ENCODE data around the gene FBF1. TPM values are rescaled to one million over a fixed set of nuclear protein-coding genes. Genes with fewer than 3 reads are reported as not detected.
"Not testable (repeated sequence)": the region's sequence is repeated elsewhere in the genome, so short reads cannot be mapped to it uniquely, and the experiment has no call there.

Gene FBF1
- total and polyA plus RNA-seq, 10 donors = 5.2 to 16.0 (median 10.0) TPM

GRCh38 chr17:75872434-75873351, 68.1 kb downstream of the FBF1 start:
- 46 to 60% (median 52%) methylated on average over 12 to 13 of the region's 13 CpGs for WGBS, 5 donors
- Histone ChIP-seq H3K9me3 (no peaks in the 10 kb centered on the region), H3K27ac (peak overlapping the region; percentile 33 to 92 (median 73)), H3K4me3 (no peak overlapping the region), H3K4me1 (peaks cover 32 to 56% (median 54%) of the 10 kb centered on the region in 6 donors), H3K36me3 (peaks cover 0 to 36% (median 11%) of the 10 kb centered on the region in 6 donors), H3K27me3 (replicated peaks in 1 of 7) (peaks cover 0 to 17% (median 0%) of the 10 kb centered on the region in 7 donors)
- DNase-seq = peak; percentile 86
- peak; percentile 58 to 79 (median 71) for TF ChIP-seq POLR2AphosphoS5 (IDR thresholded peaks at IDR 0.05)
- no peak for TF ChIP-seq CTCF (IDR thresholded peaks at IDR 0.05 in 8 of 11, conservative IDR thresholded peaks at IDR 0.05 in 3 of 11)
- intact Hi-C loops (cut with DNase I; ENCODE audit: low total_unique reads) = no loop called here

- WGBS, 5 donors = 84 to 93% (median 90%) methylated on average over 10 of the region's 10 CpGs
- intact Hi-C loops (cut with DNase I; ENCODE audit: low total_unique reads); H3K9me3 ChIP-seq; H3K27me3 ChIP-seq (replicated peaks in 1 of 7); DNase-seq; H3K4me3 ChIP-seq: not testable (repeated sequence)
- H3K36me3 ChIP-seq = peaks cover 0 to 22% (median 11%) of the 10 kb centered on the region in 6 donors
- peak overlapping the region in 2 of 8 donors; percentile 57 to 62 for H3K27ac ChIP-seq
- H3K4me1 ChIP-seq = peaks cover 13 to 33% (median 31%) of the 10 kb centered on the region in 6 donors
Observed at GRCh38 chr17:75870228-75870627, 70.6 kb downstream of the FBF1 start.

GRCh38 chr17:75869282-75870141, 71.3 kb downstream of the FBF1 start:
- H3K4me1 ChIP-seq = peaks cover 13 to 33% (median 31%) of the 10 kb centered on the region in 6 donors
- peaks cover 0 to 15% (median 8%) of the 10 kb centered on the region in 6 donors for H3K36me3 ChIP-seq
- 66 to 88% (median 74%) methylated on average over 22 to 23 of the region's 23 CpGs for WGBS, 5 donors
- DNase-seq = no peak
- H3K27me3 ChIP-seq (replicated peaks in 1 of 7) = no peaks in the 10 kb centered on the region
- intact Hi-C loops (cut with DNase I; ENCODE audit: low total_unique reads) = no loop called here
- TF ChIP-seq CTCF (IDR thresholded peaks at IDR 0.05 in 8 of 11, conservative IDR thresholded peaks at IDR 0.05 in 3 of 11) = no peak
- no peak for TF ChIP-seq POLR2AphosphoS5 (IDR thresholded peaks at IDR 0.05)
- no peak overlapping the region for H3K4me3 ChIP-seq
- no peaks in the 10 kb centered on the region for H3K9me3 ChIP-seq
- peak overlapping the region in 3 of 8 donors; percentile 1 to 62 (median 57) for H3K27ac ChIP-seq

- peak overlapping the region in 1 of 8 donors; percentile 62 for H3K27ac ChIP-seq
- intact Hi-C loops (cut with DNase I; ENCODE audit: low total_unique reads) = not testable (repeated sequence)
- WGBS, 5 donors = 92 to 96% (median 95%) methylated on average over 12 of the region's 12 CpGs
Observed at GRCh38 chr17:75868730-75869281, 72.0 kb downstream of the FBF1 start.

GRCh38 chr17:75865404-75866188, 75.2 kb downstream of the FBF1 start:
- peak overlapping the region in 6 of 8 donors; percentile 60 to 77 (median 68) for H3K27ac ChIP-seq
- H3K36me3 ChIP-seq; DNase-seq; H3K4me3 ChIP-seq; H3K9me3 ChIP-seq; intact Hi-C loops (cut with DNase I; ENCODE audit: low total_unique reads); H3K27me3 ChIP-seq (replicated peaks in 1 of 7): not testable (repeated sequence)
- H3K4me1 ChIP-seq = peaks cover 9 to 38% (median 29%) of the 10 kb centered on the region in 6 donors
- 81 to 90% (median 86%) methylated on average over 16 to 17 of the region's 17 CpGs for WGBS, 5 donors

More at GRCh38 chr17:75868730-75869281, 72.0 kb downstream of the FBF1 start:
- not testable (repeated sequence) for DNase-seq; H3K27me3 ChIP-seq (replicated peaks in 1 of 7); H3K9me3 ChIP-seq; H3K36me3 ChIP-seq; H3K4me3 ChIP-seq
- peaks cover 18 to 33% (median 32%) of the 10 kb centered on the region in 6 donors for H3K4me1 ChIP-seq

GRCh38 chr17:75864887-75865286, 76.0 kb downstream of the FBF1 start:
- intact Hi-C loops (cut with DNase I; ENCODE audit: low total_unique reads) = not testable (repeated sequence)

More at GRCh38 chr17:75864887-75865286, 76.0 kb downstream of the FBF1 start:
- not testable (repeated sequence) for H3K36me3 ChIP-seq; H3K27me3 ChIP-seq (replicated peaks in 1 of 7); DNase-seq; H3K9me3 ChIP-seq; H3K4me3 ChIP-seq
- peaks cover 9 to 41% (median 29%) of the 10 kb centered on the region in 6 donors for H3K4me1 ChIP-seq
- 70 to 87% (median 78%) methylated on average over 4 of the region's 4 CpGs for WGBS, 5 donors
- peak overlapping the region; percentile 60 to 77 (median 65) for H3K27ac ChIP-seq
